ENCODE data around the gene BHLHE23. TPM values are rescaled to one million over a fixed set of nuclear protein-coding genes. Genes with fewer than 3 reads are reported as not detected.

Gene BHLHE23
- total RNA-seq, 5 donors from 2014 or later (not counting 1 experiment from before 2014, with no cell fraction given), result not detected

GRCh38 chr20:62967628-62968351 is 39.0 kb downstream of the BHLHE23 start:
- Histone ChIP-seq H3K27me3 (replicated peaks in 1 of 2; ENCODE audit: control insufficient read depth in 2 of 2, extremely low read depth in 1 of 2, insufficient read depth in 2 of 2, low read length in 1 of 2) (peaks cover 0 to 30% of the 10 kb centered on the region in 2 experiments), H3K4me3 (ENCODE audit: control insufficient read depth in 1 of 2, extremely low read depth in 1 of 2, low read length in 1 of 2) (no peak overlapping the region), H3K27ac (ENCODE audit: low read length) (no peak overlapping the region), H3K36me3 (ENCODE audit: control insufficient read depth in 2 of 2, extremely low read depth in 1 of 2, insufficient read depth in 1 of 2, low read length in 1 of 2) (no peaks in the 10 kb centered on the region), H3K4me1 (ENCODE audit: control insufficient read depth in 1 of 2, extremely low read depth in 1 of 2, insufficient read depth in 2 of 2, low read length in 2 of 2) (peaks cover 0 to 9% of the 10 kb centered on the region in 2 experiments), H3K9me3 (no peaks in the 10 kb centered on the region)
- peaks cover 9 to 16% (median 13%) of the 10 kb centered on the region in 3 donors for H3K4me1 Mint-ChIP-seq
- DNase-seq (no peak), ATAC-seq (replicated peaks in 1 of 4) (no peak)
- H3K27ac Mint-ChIP-seq, result no peak overlapping the region
- no peaks in the 10 kb centered on the region for H3K9me3 Mint-ChIP-seq
- H3K36me3 Mint-ChIP-seq, result no peaks in the 10 kb centered on the region
- ChIA-PET CTCF (no interaction called here), POLR2A (no interaction called here)
- H3K27me3 Mint-ChIP-seq, result peaks cover 14% of the 10 kb centered on the region in 2 donors
- no peak overlapping the region for H3K4me3 Mint-ChIP-seq
- 90% methylated on average over 19 of the region's 27 CpGs for WGBS (ENCODE audit: insufficient coverage)

- no peak for DNase-seq
- H3K4me3 ChIP-seq (ENCODE audit: control insufficient read depth in 1 of 2, extremely low read depth in 1 of 2, low read length in 1 of 2), result no peak overlapping the region
- H3K27me3 ChIP-seq (replicated peaks in 1 of 2; ENCODE audit: control insufficient read depth in 2 of 2, extremely low read depth in 1 of 2, insufficient read depth in 2 of 2, low read length in 1 of 2), result peaks cover 0 to 23% of the 10 kb centered on the region in 2 experiments
- H3K9me3 ChIP-seq, result no peaks in the 10 kb centered on the region
- WGBS (ENCODE audit: insufficient coverage), result 86% methylated on average over 1 of the region's 6 CpGs
- CTCF ChIA-PET, result interaction anchor here in 1 of 2 donors (0.6 kb wide), 1 partner anchor 300 kb away, joined by 3 read pairs; no protein-coding TSS in a partner anchor
- Mint-ChIP-seq H3K27me3 (peaks cover 9 to 10% of the 10 kb centered on the region in 2 donors), H3K4me3 (no peak overlapping the region), H3K4me1 (peaks cover 6 to 10% (median 9%) of the 10 kb centered on the region in 3 donors), H3K36me3 (no peaks in the 10 kb centered on the region), H3K27ac (no peak overlapping the region), H3K9me3 (no peaks in the 10 kb centered on the region)
- H3K4me1 ChIP-seq (ENCODE audit: control insufficient read depth in 1 of 2, extremely low read depth in 1 of 2, insufficient read depth in 2 of 2, low read length in 2 of 2), result peaks cover 0 to 2% of the 10 kb centered on the region in 2 experiments
- no peak for ATAC-seq (replicated peaks in 1 of 4)
- H3K27ac ChIP-seq (ENCODE audit: low read length), result no peak overlapping the region
- POLR2A ChIA-PET, result interaction anchor here in 1 of 2 donors (0.6 kb wide), 1 partner anchor 935 kb away, joined by 3 read pairs; no protein-coding TSS in a partner anchor
- H3K36me3 ChIP-seq (ENCODE audit: control insufficient read depth in 2 of 2, extremely low read depth in 1 of 2, insufficient read depth in 1 of 2, low read length in 1 of 2), result no peaks in the 10 kb centered on the region
Observed at GRCh38 chr20:62967149-62967501, 39.6 kb downstream of the BHLHE23 start.

- ATAC-seq (replicated peaks in 1 of 4) (no peak), DNase-seq (no peak)
- H3K27ac ChIP-seq (ENCODE audit: low read length), result no peak overlapping the region
- Mint-ChIP-seq H3K4me1 (peaks cover 0 to 4% (median 2%) of the 10 kb centered on the region in 3 donors), H3K36me3 (no peaks in the 10 kb centered on the region), H3K27ac (no peak overlapping the region), H3K4me3 (no peak overlapping the region), H3K9me3 (no peaks in the 10 kb centered on the region), H3K27me3 (peaks cover 3% of the 10 kb centered on the region in 2 donors)
- peaks cover 0 to 16% of the 10 kb centered on the region in 2 experiments for H3K27me3 ChIP-seq (replicated peaks in 1 of 2; ENCODE audit: control insufficient read depth in 2 of 2, extremely low read depth in 1 of 2, insufficient read depth in 2 of 2, low read length in 1 of 2)
- no peaks in the 10 kb centered on the region for H3K4me1 ChIP-seq (ENCODE audit: control insufficient read depth in 1 of 2, extremely low read depth in 1 of 2, insufficient read depth in 2 of 2, low read length in 2 of 2)
- ChIA-PET CTCF (interaction anchor here in 1 of 2 donors (0.6 kb wide), 1 partner anchor 299 kb away, joined by 3 read pairs; no protein-coding TSS in a partner anchor), POLR2A (interaction anchor here in 1 of 2 donors (0.6 kb wide), 1 partner anchor 934 kb away, joined by 3 read pairs; no protein-coding TSS in a partner anchor)
- H3K4me3 ChIP-seq (ENCODE audit: control insufficient read depth in 1 of 2, extremely low read depth in 1 of 2, low read length in 1 of 2), result no peak overlapping the region
- 90% methylated on average over 24 of the region's 27 CpGs for WGBS (ENCODE audit: insufficient coverage)
- H3K36me3 ChIP-seq (ENCODE audit: control insufficient read depth in 2 of 2, extremely low read depth in 1 of 2, insufficient read depth in 1 of 2, low read length in 1 of 2), result no peaks in the 10 kb centered on the region
- H3K9me3 ChIP-seq, result no peaks in the 10 kb centered on the region
Observed at GRCh38 chr20:62966212-62967148, 40.3 kb downstream of the BHLHE23 start.

- H3K27me3 Mint-ChIP-seq, result no peaks in the 10 kb centered on the region
- Histone ChIP-seq H3K36me3 (ENCODE audit: control insufficient read depth in 2 of 2, extremely low read depth in 1 of 2, insufficient read depth in 1 of 2, low read length in 1 of 2) (no peaks in the 10 kb centered on the region), H3K4me1 (ENCODE audit: control insufficient read depth in 1 of 2, extremely low read depth in 1 of 2, insufficient read depth in 2 of 2, low read length in 2 of 2) (no peaks in the 10 kb centered on the region), H3K27ac (ENCODE audit: low read length) (no peak overlapping the region), H3K9me3 (no peaks in the 10 kb centered on the region), H3K27me3 (replicated peaks in 1 of 2; ENCODE audit: control insufficient read depth in 2 of 2, extremely low read depth in 1 of 2, insufficient read depth in 2 of 2, low read length in 1 of 2) (peaks cover 0 to 6% of the 10 kb centered on the region in 2 experiments), H3K4me3 (ENCODE audit: control insufficient read depth in 1 of 2, extremely low read depth in 1 of 2, low read length in 1 of 2) (no peak overlapping the region)
- H3K4me1 Mint-ChIP-seq, result no peaks in the 10 kb centered on the region
- no peaks in the 10 kb centered on the region for H3K9me3 Mint-ChIP-seq
- no peak for DNase-seq
- ATAC-seq (replicated peaks in 1 of 4), result no peak
- WGBS (ENCODE audit: insufficient coverage), result 89% methylated on average over 19 of the region's 19 CpGs
- ChIA-PET POLR2A (no interaction called here), CTCF (no interaction called here)
- no peak overlapping the region for H3K27ac Mint-ChIP-seq
- no peaks in the 10 kb centered on the region for H3K36me3 Mint-ChIP-seq
- no peak overlapping the region for H3K4me3 Mint-ChIP-seq
Observed at GRCh38 chr20:62965363-62965771, 41.4 kb downstream of the BHLHE23 start.

GRCh38 chr20:62964700-62965099 is 42.1 kb downstream of the BHLHE23 start:
- peaks cover 0 to 5% of the 10 kb centered on the region in 2 experiments for H3K4me1 ChIP-seq (ENCODE audit: control insufficient read depth in 1 of 2, extremely low read depth in 1 of 2, insufficient read depth in 2 of 2, low read length in 2 of 2)
- no peak for DNase-seq
- Mint-ChIP-seq H3K4me1 (peaks cover 0 to 3% (median 3%) of the 10 kb centered on the region in 3 donors), H3K27ac (no peak overlapping the region), H3K4me3 (no peak overlapping the region), H3K36me3 (no peaks in the 10 kb centered on the region), H3K9me3 (no peaks in the 10 kb centered on the region), H3K27me3 (no peaks in the 10 kb centered on the region)
- no peaks in the 10 kb centered on the region for H3K36me3 ChIP-seq (ENCODE audit: control insufficient read depth in 2 of 2, extremely low read depth in 1 of 2, insufficient read depth in 1 of 2, low read length in 1 of 2)
- CTCF ChIA-PET, result no interaction called here
- WGBS (ENCODE audit: insufficient coverage), result 71% methylated on average over 20 of the region's 20 CpGs
- POLR2A ChIA-PET, result no interaction called here
- H3K27me3 ChIP-seq (replicated peaks in 1 of 2; ENCODE audit: control insufficient read depth in 2 of 2, extremely low read depth in 1 of 2, insufficient read depth in 2 of 2, low read length in 1 of 2), result no peaks in the 10 kb centered on the region
- no peak overlapping the region for H3K27ac ChIP-seq (ENCODE audit: low read length)
- no peak overlapping the region for H3K4me3 ChIP-seq (ENCODE audit: control insufficient read depth in 1 of 2, extremely low read depth in 1 of 2, low read length in 1 of 2)
- no peak for ATAC-seq (replicated peaks in 1 of 4)
- no peaks in the 10 kb centered on the region for H3K9me3 ChIP-seq

GRCh38 chr20:62963614-62964397 is 43.0 kb downstream of the BHLHE23 start:
- Mint-ChIP-seq H3K4me3 (no peak overlapping the region), H3K27me3 (no peaks in the 10 kb centered on the region), H3K9me3 (no peaks in the 10 kb centered on the region), H3K36me3 (no peaks in the 10 kb centered on the region), H3K27ac (no peak overlapping the region), H3K4me1 (peaks cover 0 to 11% (median 7%) of the 10 kb centered on the region in 3 donors)
- ChIA-PET CTCF (no interaction called here), POLR2A (no interaction called here)
- Histone ChIP-seq H3K27ac (ENCODE audit: low read length) (no peak overlapping the region), H3K4me1 (ENCODE audit: control insufficient read depth in 1 of 2, extremely low read depth in 1 of 2, insufficient read depth in 2 of 2, low read length in 2 of 2) (peaks cover 0 to 14% of the 10 kb centered on the region in 2 experiments), H3K36me3 (ENCODE audit: control insufficient read depth in 2 of 2, extremely low read depth in 1 of 2, insufficient read depth in 1 of 2, low read length in 1 of 2) (no peaks in the 10 kb centered on the region), H3K9me3 (no peaks in the 10 kb centered on the region), H3K4me3 (ENCODE audit: control insufficient read depth in 1 of 2, extremely low read depth in 1 of 2, low read length in 1 of 2) (no peak overlapping the region), H3K27me3 (replicated peaks in 1 of 2; ENCODE audit: control insufficient read depth in 2 of 2, extremely low read depth in 1 of 2, insufficient read depth in 2 of 2, low read length in 1 of 2) (no peaks in the 10 kb centered on the region)
- WGBS (ENCODE audit: insufficient coverage), result 87% methylated on average over 29 of the region's 32 CpGs
- ATAC-seq (replicated peaks in 1 of 4), result no peak
- no peak for DNase-seq
